Glomerular endothelial cell (primary cell): ENCODE results near the gene PTPRN2. TPM values are rescaled to one million over a fixed set of nuclear protein-coding genes. Genes with fewer than 3 reads are reported as not detected.

Experiments used
- DNase-seq: peaks from one replicate; pipeline ENCODE4 v3.0.0-alpha.2; 2011; ENCODE audit warnings: low read depth, low spot score; ENCODE audit errors: extremely low read depth
- total RNA-seq: library from RNA; depleted of rRNA; stranded (reverse); fragments of >200 nt; gene quantifications from 2 replicates; pipeline ENCODE4 v1.2.3, GENCODE V29; 2015

PTPRN2 gene
- total RNA-seq, 1 donor from 2014 or later: 10.0 TPM

DNA sequence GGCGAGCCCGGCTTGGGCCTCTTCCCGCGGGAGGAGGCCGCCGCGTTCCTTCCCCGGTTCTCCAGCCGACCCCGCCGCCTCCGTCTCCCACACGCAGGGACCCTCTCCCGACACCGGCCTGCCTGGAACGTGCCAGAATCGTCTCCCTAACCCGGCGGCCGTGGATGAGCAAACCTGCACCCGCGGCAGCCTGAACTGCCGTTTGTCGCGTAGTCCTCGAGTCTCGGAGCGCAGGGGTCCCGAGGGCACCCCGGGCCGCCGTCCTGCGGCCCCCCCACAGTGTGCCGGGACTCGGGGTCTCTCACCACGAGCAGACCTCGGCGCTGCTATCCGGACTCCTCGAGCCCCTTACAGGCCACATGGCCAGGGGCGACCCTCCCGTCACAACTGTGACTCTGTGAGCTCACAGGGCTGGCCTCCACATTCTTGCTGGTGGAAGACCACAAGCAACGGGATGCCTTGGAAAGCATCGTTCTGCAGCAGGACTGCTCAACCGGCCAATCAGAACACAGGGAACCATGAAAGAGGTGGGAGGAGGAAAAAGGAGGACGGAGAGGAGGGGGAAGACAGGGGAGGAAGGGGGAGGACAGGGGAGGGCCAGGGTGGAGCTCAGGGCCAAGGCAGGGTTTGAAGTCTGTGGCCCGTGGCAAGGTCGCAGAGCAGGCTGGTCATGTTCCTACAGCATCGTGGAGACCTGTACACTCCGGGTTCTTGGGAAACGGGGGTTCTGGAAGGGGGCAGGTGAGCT lies 973.9 kb downstream of the PTPRN2 start:
- DNase-seq: no peak

GRCh38 chr7:157612664-157613561 lies 974.7 kb downstream of the PTPRN2 start:
- DNase-seq: no peak

DNA sequence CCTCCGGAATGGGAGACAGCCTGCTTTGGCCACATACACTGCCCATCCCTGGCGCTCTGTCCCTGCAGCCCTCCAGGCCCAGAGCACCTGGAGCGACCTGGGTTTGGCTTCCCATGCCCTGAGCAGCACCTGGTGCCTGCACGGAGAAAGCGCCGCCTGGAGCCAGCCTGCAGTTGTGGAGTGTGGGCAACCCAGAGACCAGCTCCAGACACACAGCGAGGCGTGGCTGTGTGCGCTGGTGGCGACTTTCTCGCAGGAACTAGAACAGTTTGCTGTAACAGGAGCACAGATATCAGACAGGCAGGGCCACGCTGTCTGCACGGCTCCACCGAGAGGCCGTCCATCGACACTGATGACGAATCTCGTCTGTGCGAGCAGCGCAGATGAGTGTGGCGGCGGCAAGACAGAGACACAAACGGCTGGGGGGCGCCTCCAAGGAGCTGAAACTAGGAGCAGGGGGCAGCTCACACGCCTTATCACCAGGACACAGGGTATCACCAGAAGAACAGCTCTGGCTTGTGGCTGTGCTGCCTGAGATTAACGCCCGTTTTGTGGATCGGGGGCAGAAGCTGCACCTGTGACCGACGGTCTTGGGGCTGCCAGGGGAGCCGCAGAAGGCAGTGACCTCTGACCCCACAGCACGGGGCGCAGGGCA lies 975.5 kb downstream of the PTPRN2 start:
- no peak for DNase-seq

DNA sequence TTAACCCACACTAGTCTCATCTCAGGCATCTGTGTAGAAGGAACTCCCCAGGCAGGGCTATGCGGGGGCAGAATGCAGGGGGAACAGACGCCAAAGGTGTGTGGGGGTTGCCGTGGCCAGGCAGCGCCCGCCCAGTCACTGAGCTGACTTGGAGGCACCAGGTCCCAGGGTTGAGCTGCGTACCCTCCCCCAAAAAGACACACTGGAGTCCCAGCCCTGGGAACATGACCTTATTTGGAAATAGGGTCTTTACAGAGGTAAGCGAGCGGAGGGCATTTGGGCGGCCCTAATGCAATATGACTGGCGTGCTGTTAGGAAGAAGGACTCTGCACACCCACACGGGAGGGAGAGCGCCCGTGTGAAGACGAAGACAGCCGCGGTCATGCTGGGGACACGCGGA lies 976.3 kb downstream of the PTPRN2 start:
- DNase-seq: no peak

DNA sequence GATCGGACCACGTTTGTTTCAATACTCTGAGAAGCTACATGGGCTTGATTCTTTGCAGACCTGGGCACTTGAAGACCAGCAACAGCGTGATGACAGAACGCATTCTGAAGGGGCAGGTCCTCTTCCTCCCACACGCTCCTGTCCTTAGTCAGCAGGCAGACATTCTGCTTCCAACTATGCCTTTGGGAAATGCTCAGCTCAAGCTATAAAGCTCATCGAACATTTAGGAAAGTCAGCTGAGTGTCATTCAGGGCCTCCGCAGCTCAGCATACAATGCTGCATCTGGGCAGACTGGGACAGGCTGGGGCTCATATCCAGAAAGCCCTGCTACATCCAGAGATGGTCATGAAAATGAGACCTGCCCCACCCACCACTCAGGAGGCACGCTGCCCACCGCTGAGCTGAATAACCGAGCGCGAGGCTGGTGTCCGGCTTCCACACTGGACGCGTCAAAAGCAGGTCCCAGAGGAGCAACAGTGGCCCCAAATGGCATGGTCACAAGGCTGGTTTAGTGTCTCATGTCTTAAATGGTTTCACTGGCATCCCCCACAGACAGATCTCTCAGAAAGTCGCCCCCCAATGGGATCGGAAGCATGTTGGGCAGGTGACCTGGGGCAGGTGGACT lies 976.8 kb downstream of the PTPRN2 start:
- DNase-seq: no peak

- DNase-seq: no peak
Measured at GRCh38 chr7:157609932-157610640, 977.5 kb downstream of the PTPRN2 start.

- DNase-seq: no peak
Measured at GRCh38 chr7:157609516-157609915, 978.1 kb downstream of the PTPRN2 start.

DNA sequence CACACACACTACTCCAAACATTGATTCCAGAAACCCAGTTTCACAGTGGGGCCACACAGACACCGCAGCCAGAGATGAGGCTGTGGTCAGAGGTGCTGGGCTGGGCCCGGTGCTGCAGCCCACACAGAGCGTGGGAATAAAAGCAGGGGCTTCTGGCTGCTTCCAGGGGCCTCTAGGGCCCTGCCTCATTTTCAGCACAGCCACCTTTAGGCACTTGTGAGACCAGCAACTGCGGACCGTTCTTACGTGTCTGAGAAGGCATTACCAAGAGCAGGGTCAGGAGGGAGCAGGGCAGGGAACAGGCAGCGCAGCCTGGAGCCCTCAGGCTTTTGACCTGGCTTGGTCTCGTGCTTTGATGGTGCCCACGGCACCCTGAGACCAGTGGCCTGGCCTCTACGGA lies 980.4 kb downstream of the PTPRN2 start:
- DNase-seq: no peak

DNA sequence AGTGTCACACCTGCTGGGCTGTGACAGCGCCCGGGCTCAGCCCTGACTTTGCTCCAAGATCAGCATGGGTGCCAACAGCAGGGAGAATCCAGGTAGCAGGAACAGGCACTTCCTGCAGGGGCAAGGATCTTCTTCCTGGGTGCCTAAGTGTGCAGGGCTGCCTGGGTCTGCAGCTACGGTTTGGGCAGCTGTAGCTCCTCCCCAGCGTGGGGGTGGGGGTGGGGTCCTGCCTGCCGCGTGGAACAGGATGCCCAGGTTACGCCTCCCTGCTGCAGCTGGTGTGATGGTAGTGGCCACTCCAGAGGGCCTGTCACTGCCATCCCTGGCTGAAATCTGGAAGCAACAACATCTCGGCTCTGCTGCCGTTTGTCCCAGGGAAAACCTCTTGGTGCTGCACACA lies 981.5 kb downstream of the PTPRN2 start:
- DNase-seq: no peak

GRCh38 chr7:157605638-157606037 lies 982.0 kb downstream of the PTPRN2 start:
- DNase-seq: no peak

DNA sequence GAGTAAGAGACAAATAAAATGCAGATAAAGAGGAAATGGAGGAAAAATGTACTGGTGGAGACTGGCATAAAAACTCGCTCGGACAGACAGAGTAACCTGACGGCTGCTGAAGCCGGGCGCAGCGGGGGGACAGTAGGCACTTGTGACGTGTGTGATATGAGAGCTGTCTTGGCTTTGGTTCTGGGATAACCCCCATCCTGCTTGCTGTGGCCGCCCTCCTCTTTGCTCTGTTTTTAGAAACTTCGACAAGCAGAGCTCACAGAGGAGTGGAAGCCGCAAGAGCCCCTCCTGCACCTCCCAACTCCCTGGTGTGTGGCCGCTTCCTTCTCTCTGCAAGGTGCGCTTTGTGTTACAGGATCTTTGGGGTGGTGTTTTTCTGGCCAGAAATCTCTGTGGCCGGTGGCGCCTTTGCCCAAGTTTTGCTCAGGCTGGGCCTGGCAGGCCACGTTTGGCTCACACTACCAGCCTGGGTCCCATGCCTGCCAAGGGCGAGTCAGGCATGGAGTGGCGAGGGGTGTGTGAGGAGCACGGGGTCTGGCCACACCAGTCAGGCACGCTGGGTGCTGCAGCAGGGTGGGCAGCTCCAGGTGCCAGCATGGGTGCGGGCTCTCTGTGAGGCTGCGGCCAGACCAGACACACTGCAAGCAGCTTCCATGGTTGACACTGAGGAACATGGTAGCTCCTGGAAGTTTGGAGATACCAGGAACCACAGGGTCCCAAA lies 982.8 kb downstream of the PTPRN2 start:
- no peak for DNase-seq

DNA sequence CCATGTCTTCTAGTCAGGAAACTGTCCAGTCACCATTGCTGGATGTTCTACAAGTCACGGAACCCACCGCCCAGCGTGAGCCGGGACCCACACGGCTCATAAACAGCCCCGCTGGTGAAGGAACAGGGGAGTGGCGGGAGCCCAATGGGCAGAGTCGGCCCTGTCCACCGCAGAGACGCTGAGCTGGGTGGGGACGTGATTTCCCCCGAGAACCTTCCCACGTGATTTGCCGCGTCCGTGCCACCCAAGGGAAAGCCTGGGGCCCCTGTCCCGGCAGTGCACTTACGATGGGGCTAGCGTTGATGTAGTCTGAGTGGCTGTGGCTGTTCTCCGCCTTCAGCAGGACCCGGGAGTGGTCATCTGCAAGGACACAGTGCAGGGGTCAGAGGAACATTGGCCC lies 983.9 kb downstream of the PTPRN2 start:
- DNase-seq: no peak

GRCh38 chr7:157603005-157603404 lies 984.6 kb downstream of the PTPRN2 start:
- no peak for DNase-seq

- no peak for DNase-seq
Measured at GRCh38 chr7:157602581-157602980, 985.0 kb downstream of the PTPRN2 start.

GRCh38 chr7:157602156-157602555 lies 985.5 kb downstream of the PTPRN2 start:
- DNase-seq: no peak

GRCh38 chr7:157601530-157601929 lies 986.1 kb downstream of the PTPRN2 start:
- no peak for DNase-seq

GRCh38 chr7:157599491-157599890 lies 988.1 kb downstream of the PTPRN2 start:
- DNase-seq: no peak

GRCh38 chr7:157597562-157597961 lies 990.1 kb downstream of the PTPRN2 start:
- no peak for DNase-seq

DNA sequence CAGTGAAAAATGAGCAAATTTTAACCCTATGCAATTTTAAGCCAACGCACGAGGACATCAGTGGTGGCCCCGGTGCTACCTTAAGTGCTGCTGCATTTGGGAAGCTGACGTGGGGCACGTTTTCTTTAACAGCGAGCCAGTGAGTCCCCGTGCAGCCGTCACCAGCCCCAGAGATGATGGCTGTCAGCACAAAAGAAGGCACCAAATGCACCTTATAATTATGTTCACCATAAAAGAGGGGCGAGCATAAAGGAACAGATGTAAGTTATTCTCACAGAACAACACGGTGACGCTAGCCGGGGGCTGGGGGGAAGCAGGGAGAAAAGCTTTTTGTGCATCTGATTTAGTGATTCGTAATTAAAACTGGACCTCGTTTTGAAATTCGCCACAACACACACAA lies 990.7 kb downstream of the PTPRN2 start:
- no peak for DNase-seq

GRCh38 chr7:157596471-157596870 lies 991.2 kb downstream of the PTPRN2 start:
- no peak for DNase-seq
